Ureter (tissue), 1 donor: ENCODE data around the gene SH2D3C. TPM values are rescaled to one million over a fixed set of nuclear protein-coding genes. Genes with fewer than 3 reads are reported as not detected.
A peak's percentile ranks its signal among the peaks of the same experiment; 100 is the strongest.

Experiments
- DNase-seq: peaks from one replicate; pipeline ENCODE4 v3.0.0-alpha.2; 2020; ENCODE audit warnings: low spot score
- total RNA-seq: library from RNA; stranded (reverse); gene quantifications from one replicate; pipeline ENCODE4 v1.2.4, GENCODE V29; 2023
- donor health status: DM: yes; HTN: yes; CAD: no.

The SH2D3C gene
- total RNA-seq, 1 donor from 2014 or later: 15.7 TPM

DNA sequence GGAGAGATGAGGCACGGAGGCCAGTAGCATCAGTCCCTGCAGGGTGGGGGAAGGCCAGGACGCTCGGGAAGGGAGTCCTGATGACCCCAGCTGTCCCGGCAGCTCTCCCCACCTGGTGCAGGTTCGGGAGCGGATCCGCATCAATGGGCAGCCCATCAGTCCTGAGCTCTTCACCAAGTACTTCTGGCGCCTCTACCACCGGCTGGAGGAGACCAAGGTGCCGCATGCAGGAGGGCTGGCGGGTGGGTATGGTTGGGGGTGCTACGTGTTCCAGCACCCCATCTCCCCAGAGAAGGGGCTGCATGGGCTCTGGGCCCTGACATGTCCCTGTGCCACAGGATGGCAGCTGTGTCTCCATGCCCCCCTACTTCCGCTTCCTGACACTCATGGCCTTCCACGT lies 28.4 kb upstream of the SH2D3C start:
- DNase-seq: no peak

DNA sequence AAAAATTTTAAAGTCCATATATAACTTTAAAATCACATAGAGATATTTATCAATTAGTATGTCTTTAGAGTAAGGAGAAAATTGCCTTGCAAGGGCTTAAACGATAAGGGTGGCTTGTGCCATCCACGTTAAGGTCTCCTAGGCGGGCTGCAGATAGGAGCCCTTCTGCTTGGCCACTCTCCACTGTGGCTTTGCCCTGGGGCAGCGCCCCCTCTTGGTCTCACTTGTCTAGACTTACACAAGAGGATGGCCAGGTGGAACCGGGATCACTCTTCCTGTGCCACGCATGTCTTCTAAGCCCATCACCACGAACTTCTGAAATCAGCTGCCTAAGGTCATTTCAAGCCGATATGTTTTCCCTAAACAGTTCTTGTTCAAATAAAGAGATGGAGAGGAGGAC lies 27.2 kb upstream of the SH2D3C start:
- no peak for DNase-seq

DNA sequence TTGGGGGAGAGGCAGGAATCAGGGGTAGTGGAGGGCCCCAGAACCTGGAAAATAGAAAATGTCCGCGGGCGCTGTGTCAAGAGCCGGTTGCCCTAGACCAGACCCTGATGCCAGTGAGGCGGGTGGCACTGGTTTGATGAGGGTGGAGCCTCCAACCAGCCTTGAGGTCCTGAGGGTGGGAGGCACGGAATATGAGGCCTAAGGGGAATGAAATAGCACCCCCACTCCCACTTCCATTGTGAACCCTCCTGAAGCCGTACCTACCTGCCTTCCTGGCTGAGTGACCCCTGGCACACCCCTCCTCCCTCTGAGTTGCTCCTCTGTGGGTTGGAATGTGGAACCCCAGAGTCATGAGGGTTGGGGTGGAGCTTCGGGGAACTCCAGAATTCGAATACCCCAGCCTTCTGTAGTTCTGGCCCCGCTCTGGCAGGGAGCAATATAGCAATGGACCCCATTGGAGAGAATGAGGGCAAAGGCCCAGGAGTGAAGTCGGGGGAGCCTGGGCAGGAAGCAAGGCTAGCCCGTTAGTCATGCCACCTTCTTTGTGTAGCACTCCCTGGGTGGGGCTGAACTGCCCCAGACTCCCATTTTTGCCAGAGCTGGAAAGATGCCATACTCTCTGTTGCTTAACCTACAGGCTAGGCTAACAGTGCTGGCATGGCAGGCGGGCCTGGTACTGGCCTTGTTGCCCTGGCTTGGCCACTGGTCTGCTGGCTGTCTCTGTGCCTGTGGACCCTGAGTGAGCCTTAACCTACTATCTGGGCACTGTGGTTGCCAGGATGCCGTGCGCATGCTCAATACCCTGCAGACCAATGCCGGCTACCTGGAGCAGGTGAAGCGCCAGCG lies 25.3 kb upstream of the SH2D3C start:
- DNase-seq: peak; percentile 80

DNA sequence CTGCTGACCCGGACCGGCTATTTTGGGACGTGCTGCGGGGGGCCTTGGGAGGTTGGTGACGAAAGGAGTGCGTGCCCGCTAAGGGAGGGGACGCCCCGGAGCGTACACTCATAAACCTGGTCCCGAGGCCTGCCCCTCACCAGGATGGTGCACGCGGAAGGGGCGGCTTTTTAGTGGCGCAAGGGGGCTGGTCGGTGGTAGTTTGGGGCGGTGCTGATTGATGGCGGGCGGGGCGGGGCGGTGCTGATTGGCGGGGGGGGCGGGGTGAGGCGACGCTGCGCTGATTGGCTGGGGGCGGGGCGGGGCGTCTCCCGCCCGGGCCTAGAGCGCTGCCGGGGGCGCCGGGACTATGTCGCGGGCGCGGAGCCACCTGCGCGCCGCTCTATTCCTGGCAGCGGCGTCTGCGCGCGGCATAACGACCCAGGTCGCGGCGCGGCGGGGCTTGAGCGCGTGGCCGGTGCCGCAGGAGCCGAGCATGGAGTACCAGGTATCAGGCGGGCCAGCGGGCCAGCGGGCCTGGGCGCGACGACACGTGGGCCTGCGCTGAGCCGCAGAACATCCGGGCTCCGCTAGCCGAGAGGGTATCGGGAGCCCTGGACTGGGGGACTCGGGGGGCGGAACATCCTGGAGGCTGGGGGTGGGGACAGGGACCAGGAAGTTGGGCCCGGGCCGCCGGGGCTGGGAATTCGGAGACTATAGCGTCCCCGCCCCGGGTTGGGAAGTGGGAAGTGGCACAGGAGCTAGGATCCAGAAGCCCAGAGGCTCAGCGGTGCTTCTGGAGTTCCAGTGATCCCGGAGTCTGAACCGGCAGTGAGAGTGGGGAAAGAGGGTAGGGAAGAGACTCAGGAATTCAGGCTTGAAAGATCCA lies 24.3 kb upstream of the SH2D3C start, which contains the start of gene FPGS:
FPGS (plus strand) TSS at position 307 of the 868 bp plus-strand sequence; CDS start at position 350, 43 bp downstream.
- peak; percentile 87 for DNase-seq

DNA sequence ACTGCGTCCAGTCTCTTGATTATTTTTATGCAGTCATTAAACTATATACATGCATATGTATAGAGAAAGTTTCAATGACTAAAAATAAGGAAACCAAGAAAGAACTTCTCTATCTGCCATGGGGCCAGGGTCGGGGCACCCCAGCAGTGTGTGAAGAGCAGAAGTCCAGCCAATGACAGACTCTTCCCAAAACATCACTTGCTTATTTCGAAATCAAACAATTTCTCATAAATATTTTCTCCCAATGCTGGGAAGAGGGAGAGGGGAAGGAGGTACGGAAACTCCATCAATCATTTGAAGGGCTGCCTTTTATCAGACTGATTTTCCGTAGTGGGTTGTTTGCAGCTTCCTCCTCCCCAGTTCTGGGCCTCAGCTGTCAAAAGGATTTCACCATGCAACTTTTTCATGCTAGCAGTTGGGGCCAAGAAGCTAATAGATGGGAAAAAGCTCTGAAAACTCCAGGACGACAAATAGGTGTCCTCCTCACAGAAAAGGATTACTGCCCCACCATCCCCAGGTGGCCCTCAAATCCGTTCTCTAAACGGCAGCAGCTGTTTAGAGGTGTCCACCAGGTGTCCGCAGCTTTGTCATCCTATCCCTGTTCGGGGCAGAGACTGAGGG lies 23.6 kb upstream of the SH2D3C start:
- DNase-seq: no peak

DNA sequence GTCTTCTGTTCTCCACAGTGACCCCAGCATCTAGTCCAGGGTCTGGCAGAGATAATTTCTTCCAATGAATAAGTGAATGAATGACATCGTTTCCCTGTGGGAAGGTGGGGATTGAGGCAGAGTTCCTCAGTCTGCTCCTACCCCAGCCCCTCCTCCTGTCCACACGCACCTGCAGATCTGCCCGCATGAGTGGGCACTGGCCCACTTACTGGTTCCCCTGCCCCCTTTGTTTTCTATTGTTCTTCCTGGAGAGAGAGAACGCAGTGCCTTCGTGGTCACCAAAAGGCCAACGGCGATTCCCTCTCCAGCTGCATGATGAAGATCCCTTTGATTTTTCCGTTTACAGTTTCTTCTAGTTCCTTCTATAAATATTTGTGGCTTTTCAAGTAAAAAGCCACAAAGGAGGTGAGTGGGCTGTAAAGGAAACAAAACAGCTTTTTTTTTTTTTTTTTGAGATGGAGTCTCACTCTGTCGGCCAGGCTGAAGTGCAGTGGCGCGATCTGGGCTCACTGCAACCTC lies 18.4 kb upstream of the SH2D3C start:
- DNase-seq: no peak

DNA sequence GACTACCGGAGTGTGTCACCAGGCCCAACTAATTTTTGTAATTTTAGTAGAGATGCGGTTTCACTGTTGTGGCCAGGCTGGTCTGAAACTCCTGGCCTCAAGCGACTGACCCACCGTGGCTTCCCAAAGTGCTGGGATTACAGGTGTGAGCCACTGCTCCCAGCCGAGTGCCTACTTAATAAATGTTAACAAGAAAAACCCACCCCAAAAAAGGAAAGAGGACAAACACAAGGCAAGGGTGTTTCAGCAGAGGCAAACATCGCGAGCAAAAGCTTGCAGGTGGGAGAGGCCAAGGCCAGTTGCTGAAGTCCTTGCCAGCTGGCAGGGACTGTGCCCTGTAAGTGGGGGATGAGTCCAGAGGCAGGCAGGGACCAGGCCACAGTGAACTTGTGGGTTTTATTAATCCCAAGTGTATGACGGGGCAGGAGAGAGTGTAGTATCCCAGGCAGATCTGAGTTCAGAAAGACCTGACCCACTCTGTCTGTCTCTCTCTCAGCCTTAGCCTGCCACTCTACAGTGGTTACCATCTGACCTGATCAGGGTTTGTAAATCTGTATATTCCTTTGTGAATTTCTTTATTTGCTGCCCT lies 17.9 kb upstream of the SH2D3C start:
- no peak for DNase-seq

DNA sequence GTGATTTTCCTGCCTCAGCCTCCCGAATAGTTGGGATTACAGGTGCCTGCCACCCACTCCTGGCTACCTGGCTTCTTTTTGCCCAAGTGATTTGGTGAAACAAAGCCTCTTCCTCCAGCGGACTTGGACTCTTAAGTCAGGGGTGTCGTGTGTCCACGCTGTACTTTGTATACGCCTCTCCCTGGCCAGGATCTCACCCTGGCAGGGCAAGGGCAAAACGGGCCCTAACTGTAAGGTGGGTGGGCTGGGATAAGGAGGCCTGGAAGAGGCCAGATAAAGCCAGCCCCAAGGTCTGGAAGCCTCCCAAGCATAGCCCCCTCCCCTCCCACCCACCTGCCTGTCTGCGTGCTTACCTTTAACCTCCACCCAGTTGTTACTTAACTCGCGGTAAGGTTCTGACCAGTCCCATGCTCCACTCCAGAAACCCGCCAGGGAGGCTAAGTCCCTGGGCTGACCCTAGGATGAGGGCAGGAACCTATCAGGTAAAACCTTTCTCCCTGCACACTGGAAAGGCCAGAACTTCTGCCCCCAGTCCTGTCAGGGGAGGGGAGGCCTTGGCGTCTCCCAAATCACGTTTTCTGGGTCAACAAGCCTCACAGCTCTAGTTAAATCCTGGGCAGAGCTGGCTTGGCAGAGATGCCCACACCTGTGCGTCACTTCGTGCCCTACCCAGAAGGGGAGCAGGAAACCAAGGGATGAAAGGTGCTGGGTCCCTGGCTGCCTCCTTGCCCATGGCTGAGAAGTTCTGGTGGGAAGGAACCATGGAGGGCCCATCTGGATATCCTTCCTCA lies 15.7 kb upstream of the SH2D3C start:
- DNase-seq: no peak

DNA sequence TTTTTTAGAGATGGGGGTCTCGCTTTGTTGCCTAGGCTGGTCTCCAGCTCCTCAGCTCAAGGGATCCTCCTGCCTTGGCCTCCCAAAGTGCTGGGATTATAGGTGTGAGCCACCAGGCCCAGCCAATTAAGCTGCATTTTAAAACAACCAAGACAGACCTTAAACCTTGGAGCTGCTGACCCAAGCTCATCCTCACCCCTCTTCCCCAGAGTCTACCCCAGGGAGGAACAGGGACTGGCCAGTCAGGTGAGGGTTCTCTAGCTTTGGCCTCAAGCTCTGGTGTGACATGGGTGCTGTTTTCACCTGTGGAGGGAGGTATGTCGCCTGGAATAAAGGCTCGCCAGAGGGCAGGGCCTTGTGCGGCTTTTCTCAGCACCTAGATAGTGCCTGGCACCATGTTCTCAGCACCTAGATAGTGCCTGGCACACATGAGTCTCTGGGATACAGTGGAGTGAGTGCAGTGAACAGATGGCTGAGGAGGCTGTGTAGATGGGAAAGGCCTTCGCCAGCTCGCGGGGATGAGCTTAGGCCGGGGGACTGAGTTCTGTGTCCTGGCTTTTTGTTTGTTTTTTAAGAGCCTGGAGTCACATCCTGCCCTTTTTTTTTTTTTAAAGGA lies 14.7 kb upstream of the SH2D3C start:
- no peak for DNase-seq

DNA sequence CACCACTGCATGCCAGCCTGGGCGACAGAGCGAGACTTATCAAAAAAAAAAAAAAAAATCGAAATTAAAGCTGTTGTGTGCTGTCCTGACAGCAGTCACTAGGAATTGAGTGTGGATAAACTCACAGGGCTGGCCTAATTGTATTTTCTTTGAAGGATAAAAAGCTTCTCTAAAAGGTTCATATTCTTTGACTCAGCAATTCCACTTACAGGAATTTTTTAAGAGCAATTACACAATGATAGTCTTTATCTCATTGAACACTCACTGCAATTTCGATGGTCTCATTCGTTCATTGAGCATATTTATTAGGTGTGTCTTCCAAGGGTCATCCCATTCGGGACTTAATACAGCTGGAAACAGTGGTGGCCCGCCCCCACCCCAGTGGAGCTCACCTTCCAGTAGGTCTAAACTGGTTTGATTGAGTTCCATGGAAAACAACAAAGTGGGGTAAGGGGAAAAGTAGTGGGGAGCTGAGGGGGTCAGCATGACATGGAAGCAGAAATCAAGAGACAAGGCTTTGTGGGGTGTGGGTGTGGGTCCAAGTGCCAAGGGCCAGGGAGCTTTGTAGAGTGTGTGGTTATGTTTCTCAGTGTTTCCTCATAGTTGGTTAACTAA lies 14.1 kb upstream of the SH2D3C start:
- no peak for DNase-seq

DNA sequence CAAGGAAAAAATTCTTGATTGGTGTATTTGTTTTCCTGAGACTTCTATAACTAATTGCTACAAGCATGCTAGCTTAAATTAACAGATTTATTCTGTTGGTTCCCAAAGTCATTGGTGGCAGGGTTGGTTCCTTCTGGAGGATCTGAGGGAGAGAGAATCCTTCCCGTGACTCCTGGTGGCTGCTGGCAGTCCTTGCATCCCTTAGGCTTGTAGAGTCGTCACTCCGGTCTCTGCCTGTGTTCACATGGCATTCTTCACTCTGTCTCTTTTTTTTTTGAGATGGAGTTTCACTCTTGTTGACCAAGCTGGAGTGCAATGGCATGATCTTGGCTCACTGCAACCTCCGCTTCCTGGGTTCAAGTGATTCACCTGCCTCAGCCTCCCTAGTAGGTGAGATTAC lies 12.6 kb upstream of the SH2D3C start:
- DNase-seq: no peak

DNA sequence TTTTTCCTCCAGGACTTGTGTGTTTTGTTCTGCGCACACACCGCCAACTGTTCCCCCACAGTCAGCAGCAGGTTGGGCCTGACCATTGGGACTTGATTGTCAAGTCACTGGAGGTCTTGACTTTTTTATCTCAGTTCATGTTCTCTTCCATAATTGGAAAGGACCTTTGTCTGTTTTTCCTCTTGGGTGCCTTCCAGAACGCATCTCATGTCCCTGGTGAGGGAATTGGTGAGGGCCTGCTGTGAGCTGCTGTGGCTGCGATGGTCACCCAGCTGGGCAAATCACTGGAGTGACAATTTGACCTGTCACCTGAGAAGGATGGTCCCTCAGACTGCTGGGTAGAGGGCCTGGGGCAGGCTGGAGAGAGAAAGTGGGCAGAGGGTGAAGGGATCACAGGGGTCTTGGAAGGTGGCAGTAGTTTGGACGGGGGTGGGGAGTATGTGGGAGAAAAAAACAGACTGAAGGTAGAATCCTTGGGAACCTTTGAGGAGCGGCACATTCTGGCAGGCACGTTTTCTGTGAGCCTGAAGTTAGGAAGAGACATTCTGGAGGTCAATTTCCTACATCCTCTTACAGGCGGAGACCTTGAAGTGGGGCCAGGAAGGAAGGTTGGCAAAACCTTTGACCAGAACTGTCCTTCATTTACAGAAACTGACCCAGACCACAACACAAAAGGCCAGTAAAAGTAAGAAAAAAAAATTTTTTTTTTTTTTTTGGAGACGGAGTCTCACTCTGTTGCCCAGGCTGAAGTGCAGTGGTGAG lies 11.8 kb upstream of the SH2D3C start:
- DNase-seq: no peak

DNA sequence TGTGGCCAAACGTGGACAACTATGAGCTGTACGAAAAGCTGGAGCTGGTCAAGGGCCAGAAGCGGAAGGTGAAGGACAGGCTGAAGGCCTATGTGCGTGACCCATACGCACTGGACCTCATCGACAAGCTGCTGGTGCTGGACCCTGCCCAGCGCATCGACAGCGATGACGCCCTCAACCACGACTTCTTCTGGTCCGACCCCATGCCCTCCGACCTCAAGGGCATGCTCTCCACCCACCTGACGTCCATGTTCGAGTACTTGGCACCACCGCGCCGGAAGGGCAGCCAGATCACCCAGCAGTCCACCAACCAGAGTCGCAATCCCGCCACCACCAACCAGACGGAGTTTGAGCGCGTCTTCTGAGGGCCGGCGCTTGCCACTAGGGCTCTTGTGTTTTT lies 10.7 kb upstream of the SH2D3C start:
- no peak for DNase-seq

DNA sequence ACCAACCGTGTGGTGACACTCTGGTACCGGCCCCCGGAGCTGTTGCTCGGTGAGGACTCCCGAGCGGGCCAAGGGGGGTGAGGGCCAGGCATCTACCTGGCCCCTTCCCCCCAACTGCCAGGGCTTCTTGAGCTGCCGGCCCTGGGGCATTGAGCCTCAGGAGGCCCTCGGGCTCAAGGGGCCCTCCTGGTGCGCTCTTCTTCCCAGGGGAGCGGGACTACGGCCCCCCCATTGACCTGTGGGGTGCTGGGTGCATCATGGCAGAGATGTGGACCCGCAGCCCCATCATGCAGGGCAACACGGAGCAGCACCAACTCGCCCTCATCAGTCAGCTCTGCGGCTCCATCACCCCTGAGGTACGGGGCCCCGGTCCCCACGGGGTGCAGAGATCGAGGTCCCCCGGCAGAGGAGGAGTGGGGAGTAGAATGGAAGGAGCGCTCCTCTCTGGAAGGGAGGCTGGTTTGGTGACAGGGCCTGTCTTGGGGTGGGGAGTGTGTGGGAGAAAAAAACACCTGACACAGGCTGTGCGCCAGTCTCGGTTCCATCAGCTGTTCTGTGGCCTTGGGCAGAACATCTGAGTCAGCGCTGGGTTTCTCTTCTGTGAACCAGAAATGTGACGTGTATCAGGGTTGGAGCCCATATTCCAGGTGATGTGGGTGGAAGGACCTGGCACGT lies 10.0 kb upstream of the SH2D3C start:
- DNase-seq: no peak

DNA sequence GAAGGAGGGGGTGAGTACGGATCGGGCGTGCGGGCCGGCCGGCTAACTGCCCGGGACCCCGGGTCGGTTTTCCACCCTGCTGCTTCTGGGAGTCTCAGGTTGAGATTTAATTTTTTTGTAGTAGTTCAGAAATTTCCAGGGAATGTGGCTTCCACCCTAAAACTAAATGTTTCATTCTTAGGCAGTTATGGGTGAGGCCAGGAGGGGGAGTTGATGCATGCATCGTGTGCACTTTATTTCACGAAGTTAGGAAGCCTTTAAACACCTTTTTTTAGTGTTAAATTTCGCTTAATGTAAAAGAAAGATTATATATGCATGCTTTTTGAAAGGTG lies 8.3 kb upstream of the SH2D3C start:
- DNase-seq: no peak

DNA sequence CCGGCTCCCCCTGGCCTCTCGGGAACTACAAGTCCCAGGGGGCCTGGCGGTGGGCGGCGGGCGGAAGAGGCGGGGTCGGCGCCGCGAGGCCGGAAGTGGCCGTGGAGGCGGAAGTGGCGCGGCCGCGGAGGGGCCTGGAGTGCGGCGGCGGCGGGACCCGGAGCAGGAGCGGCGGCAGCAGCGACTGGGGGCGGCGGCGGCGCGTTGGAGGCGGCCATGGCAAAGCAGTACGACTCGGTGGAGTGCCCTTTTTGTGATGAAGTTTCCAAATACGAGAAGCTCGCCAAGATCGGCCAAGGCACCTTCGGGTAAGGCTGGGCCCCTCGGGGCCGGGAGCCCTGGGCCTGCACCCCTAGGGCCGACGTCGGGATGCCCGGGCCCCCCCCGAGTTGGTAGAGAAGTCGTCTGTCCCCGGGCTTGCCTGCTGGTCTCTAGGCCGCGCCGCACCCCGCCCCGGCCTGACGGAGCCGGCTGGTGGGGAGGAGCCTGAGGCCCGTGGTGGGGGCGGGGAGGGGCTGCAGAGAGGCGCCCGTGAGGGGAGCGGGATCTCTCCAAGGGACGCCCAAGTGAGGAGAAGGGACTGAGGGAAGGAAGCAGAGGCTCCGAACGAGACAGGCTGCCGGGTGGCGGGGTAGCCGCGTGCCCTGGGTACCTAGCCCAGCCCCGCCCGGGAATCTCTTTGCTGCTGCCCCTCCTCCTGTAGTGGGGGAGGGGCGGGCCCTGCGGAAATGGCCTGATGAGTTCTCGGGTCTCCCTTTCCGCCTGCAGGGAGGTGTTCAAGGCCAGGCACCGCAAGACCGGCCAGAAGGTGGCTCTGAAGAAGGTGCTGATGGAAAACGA lies 7.7 kb upstream of the SH2D3C start, which contains the start of gene CDK9:
CDK9 (plus strand) TSS at position 102 of the 840 bp plus-strand sequence; CDS start at position 217, 115 bp downstream.
- peak; percentile 94 for DNase-seq

DNA sequence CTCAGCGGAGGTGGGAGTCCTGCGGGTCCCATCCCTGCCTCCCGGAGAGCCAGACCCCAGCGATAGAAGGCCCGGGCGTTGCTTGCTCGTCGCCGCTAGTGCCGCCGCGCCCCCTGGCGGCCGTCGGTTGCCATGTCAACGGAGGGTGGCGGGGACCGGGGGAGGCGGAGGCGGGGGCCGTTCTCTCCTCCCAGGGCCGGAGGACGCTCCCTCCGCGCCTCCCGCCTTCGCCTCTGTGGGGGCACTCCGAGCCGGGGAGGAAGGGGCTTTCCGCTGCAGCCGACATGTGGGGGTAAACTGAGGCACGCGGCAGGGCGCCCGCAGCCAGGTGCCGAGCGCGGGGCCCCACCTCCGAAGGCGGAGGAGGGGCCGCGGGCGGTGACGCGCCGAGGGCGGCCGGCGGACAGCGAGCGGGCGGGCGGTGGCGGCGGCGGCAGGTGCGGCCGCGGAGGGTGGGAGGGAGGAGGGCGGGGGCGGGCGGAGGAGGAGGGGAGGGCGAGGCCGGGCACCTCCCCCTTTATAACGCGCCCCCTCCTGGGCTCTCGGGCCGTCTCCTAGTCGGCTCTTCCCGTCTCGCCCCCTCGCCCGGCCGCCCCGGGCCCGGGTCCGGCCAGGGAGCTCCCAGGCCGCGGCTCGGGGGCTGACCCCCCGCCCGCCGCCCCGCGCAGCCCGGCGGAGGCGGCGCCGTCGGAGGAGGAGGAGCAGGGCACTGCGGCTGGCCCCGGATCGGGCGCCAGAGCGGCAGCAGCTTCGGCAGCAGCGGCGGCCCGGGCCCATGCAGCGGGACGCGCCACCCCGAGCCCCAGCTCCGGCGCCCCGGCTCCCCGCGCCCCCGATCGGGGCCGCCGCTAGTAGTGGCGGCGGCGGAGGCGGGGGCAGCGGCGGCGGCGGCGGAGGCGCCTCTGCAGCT lies 6.8 kb upstream of the SH2D3C start:
- peak; percentile 90 for DNase-seq
